Stimulated activated CD8-positive, alpha-beta memory T cell treated with anti-CD3 and anti-CD28 coated beads, Interleukin-2, amount 100 ng/mL, for 48 hours (primary cell): Measurements from ENCODE around the gene NTN3.
"Not testable (repeated sequence)": the region's sequence is repeated elsewhere in the genome, so short reads cannot be mapped to it uniquely, and the experiment has no call there.

Experiments used
- DNase-seq, 2 donors: peaks; one replicate each; pipeline ENCODE4 v3.0.0-alpha.2; 2020; ENCODE audit warnings: low read depth in 2 of 2

NTN3 gene

DNA sequence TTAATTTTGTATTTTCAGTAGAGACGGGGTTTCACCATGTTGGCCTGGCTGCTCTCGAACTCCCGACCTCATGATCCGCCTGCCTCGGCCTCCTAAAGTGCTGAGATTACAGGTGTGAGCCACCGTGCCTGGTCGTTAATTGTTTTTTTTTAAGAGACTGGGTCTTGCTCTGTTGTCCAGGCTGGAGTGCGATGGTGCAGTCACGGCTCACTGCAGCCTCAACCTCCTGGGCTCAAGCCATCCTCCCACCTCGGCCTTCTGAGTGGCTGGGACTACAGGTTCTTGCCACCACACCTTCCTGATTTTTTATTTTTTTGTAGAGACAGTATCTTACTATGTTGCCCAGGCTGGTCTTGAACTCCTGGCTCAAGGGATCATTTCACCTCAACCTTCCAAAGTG is 8.9 kb downstream of the NTN3 start:
- DNase-seq = not testable (repeated sequence)

- DNase-seq = no peak
Observed at GRCh38 chr16:2480948-2481347, 9.9 kb downstream of the NTN3 start.

GRCh38 chr16:2481676-2482075 is 10.6 kb downstream of the NTN3 start:
- DNase-seq = no peak

- no peak for DNase-seq
Observed at GRCh38 chr16:2482249-2482648, 11.2 kb downstream of the NTN3 start.

GRCh38 chr16:2482708-2483534 is 11.8 kb downstream of the NTN3 start:
- DNase-seq = no peak

DNA sequence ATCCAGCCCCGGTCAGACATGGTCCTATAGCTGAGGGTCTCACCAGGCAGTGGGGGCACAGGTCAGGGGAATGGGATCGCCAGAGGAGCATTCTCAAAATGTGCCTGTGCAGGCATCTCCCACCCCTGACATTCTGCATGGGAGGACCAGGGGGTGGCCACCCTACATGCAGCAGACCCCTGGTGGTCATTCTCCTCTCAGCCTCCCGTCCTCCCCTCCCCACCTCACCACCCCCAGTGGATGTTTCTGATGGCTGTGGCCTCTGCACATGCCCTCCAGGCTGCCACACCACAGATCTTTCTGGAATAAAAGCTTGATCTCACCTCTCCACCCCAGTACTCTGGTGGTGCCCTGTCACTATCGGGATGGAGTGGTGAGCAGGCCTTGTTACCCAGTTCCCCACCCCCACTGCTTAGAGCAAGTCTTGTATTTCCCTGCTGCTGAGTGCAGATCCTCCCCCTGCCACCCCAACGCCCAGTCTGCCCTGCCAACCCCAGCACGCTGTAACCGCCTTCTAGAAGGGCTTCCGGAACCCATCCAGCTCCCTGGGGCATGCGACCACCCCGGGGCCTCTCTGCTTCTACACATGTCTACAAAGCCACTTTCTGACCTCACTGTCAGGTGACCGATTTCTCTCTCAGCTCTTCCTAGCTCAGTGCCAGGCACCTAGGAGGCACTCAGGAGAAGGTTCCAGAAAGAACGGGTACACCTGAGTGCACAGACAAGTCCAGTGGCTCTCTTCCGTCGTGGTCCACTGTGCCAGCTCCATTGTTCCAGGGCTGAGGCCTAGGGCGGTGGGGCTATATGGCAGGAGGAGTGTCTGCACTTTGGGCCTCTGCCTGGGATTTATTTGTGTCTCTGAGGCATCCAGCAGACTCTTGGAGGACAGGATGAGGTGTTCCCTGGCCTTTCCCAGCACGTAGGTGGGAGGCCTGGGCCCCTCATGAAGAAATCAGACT is 13.1 kb downstream of the NTN3 start:
- DNase-seq = no peak

GRCh38 chr16:2484898-2485508 is 13.9 kb downstream of the NTN3 start:
- DNase-seq = no peak

DNA sequence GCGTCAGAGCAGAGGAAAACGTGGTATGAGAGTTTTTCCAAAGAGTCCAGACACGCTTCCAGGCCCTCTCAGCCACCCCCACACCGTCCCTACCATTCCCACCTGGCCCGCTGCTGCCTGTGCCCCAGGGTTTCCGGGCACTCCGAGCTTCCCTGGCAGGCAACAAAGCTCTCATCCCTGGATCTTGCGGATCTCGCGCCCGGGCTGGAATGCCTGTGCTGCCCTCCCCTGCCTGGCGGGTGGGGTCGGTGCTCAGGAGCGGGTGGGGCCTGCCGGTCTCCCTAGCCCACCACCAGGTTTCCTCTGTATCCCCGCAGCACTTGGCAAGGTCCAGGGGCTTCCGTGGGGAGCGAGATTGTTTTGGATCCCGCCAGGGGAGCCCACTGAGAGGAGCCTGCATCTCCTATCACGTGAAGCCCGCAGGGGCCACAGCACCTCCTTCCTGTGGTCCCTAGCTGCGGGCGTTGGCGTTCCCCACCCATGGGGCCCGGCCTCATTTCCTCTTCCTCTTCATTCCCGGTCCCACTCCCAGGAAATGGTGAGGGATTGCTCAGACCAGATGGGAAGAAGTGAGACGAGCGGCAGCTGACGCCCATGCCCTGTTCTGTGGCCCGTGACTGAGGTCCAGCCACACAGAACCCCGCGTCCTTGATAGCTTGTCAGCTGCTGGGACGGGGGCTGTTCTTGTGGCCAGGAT is 14.9 kb downstream of the NTN3 start:
- no peak for DNase-seq

GRCh38 chr16:2486645-2487516 is 15.8 kb downstream of the NTN3 start:
- DNase-seq = peak; percentile 52 to 56

DNA sequence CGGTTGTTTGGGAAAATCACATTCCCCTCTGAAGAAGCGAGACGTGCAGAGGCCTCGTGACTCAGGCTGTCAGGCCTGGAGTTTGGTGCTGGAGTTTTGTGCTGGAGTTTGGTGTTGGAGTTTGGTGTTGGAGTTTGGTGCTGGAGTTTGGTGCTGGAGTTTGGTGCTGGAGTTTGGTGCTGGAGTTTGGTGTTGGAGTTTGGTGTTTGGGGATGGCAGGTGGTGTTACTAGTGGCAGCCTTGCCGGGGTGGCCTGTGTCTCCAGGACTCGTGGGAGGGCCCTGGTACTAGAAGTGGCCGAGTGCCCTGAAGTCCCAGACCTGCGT is 16.4 kb downstream of the NTN3 start:
- no peak for DNase-seq

- DNase-seq = no peak
Observed at GRCh38 chr16:2487903-2488531, 16.9 kb downstream of the NTN3 start.

- no peak for DNase-seq
Observed at GRCh38 chr16:2489581-2489980, 18.5 kb downstream of the NTN3 start.

DNA sequence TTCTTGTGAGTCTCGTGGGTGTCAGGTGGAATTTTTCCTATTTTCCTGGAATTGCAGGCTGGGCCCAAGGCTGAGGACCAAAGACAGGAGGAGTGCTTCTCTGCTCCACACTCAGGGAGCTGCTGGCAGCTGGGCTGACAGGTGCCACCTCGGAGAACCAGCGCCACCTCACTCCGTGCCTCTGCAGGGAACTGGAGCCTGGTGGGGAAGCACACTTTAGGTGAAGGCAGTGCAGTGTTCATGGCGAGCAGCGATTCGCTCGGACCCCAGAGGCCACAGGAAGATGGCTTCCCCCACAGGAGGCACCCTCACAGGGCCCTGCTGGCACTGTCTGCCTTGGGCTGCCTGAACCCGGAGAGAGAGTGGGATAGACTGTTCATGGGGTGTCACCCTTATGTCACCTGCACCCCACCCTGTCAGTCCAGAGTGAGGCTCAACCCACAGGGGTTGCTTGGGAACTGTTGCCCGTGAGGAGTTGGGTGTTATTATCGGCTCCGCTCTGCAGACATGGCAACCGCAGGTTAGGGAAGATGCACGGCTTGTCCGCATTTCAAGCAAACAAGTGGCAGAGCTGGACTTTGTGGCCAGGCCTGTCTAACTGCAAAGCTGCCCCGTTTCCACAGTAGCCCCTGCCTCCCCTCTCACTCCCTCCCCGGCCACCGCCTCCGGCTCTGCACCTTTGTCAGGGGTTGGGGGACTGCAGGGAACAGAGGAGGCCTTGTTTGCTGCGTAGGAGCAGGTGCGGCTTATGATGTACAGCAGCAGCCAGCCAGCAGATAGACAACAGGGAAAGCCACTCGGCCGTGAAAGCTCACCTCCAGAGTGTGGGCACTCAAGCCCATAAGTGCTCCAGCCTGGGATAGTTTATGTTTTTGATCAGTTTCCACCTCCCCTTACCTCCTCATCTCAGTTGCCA is 19.4 kb downstream of the NTN3 start:
- DNase-seq = no peak

GRCh38 chr16:2492292-2492691 is 21.2 kb downstream of the NTN3 start:
- DNase-seq = no peak

GRCh38 chr16:2493605-2494004 is 22.5 kb downstream of the NTN3 start:
- DNase-seq = no peak

DNA sequence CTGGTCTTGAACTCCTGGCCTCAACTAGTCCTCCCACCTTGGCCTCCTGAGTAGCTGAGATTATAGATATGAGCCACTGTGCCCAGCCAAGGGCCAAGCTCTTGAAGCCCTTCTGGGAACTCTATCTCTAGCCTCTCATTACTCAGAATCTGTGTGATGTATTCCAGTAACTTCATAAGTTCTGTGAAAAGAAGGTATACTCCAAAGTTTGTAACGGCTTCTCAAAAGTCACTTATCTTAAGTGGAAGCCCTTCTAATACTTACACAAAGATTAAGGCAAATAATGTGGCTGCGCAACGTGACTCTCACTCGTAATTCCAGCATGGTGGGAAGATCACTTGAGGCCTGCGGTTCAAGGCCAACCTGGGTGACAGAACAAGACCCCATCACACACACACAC is 23.5 kb downstream of the NTN3 start:
- DNase-seq = no peak

GRCh38 chr16:2495041-2495440 is 23.9 kb downstream of the NTN3 start:
- DNase-seq = no peak

GRCh38 chr16:2496223-2497115 is 25.4 kb downstream of the NTN3 start:
- no peak for DNase-seq
